Measurements from ENCODE around the gene RPL13A. TPM values are rescaled to one million over a fixed set of nuclear protein-coding genes. Genes with fewer than 3 reads are reported as not detected.

RPL13A gene
- total RNA-seq, 2 donors from 2014 or later = 765 to 1,868 TPM

- no peaks in the 10 kb centered on the region for H3K27me3 ChIP-seq
- no peak for TF ChIP-seq CTCF (IDR thresholded peaks at IDR 0.05)
- peaks cover 0 to 8% of the 10 kb centered on the region in 2 donors for H3K4me1 ChIP-seq
- H3K36me3 ChIP-seq = no peaks in the 10 kb centered on the region
- no peak overlapping the region for H3K27ac ChIP-seq
- H3K9me3 ChIP-seq = no peaks in the 10 kb centered on the region
- H3K4me3 ChIP-seq = no peak overlapping the region
- no peak for DNase-seq (ENCODE audit: low spot score)
Observed at GRCh38 chr19:49538643-49539042, 51.2 kb downstream of the RPL13A start.

GRCh38 chr19:49539192-49539952 is 52.0 kb downstream of the RPL13A start:
- H3K27me3 ChIP-seq = no peaks in the 10 kb centered on the region
- DNase-seq (ENCODE audit: low spot score) = no peak
- peaks cover 0 to 2% of the 10 kb centered on the region in 2 donors for H3K4me1 ChIP-seq
- H3K36me3 ChIP-seq = no peaks in the 10 kb centered on the region
- H3K4me3 ChIP-seq = no peak overlapping the region
- H3K9me3 ChIP-seq = no peaks in the 10 kb centered on the region
- TF ChIP-seq CTCF (IDR thresholded peaks at IDR 0.05) = no peak
- H3K27ac ChIP-seq = no peak overlapping the region

MicroRNAs within 50 kb of the gene (microRNA counts, 767-probe panel; counts per million panel counts)
- 4,750 to 11,470 counts per million in 2 donors for microRNA hsa-miR-150-5p

Small RNAs within 50 kb of the gene (microRNA-seq; reads per million reads assigned to microRNA genes)
- 802 to 855 reads per million in 2 donors for gene MIR150 (ENCODE audit: borderline number of aligned reads in 2 of 2, borderline replicate concordance in 1 of 2)

Other genes with a start within 250 kb of the RPL13A start
- gene SLC6A16, start 162.4 kb upstream of the RPL13A start, total RNA-seq = under 1 TPM; 0.56 to 0.90 TPM
- gene CD37, start 152.2 kb upstream of the RPL13A start, total RNA-seq = 10 to 100 TPM in 1 of 2 donors, 1 to 10 TPM in 1; 2.6 to 12.1 TPM
- gene TEAD2, start 125.2 kb upstream of the RPL13A start, total RNA-seq = 10 to 100 TPM; 39.8 to 45.3 TPM
- gene DKKL1, start 123.7 kb upstream of the RPL13A start, total RNA-seq = not detected
- gene KASH5, start 99.4 kb upstream of the RPL13A start, total RNA-seq = not detected
- gene PTH2, start 64.2 kb upstream of the RPL13A start, total RNA-seq = not detected
- gene GFY, start 62.2 kb upstream of the RPL13A start, total RNA-seq = not detected
- gene SLC17A7, start 46.1 kb upstream of the RPL13A start, total RNA-seq = under 1 TPM; 0.59 to 0.67 TPM
- 10 to 100 TPM; 55.8 to 61.5 TPM for gene PIH1D1, start 35.8 kb upstream of the RPL13A start, total RNA-seq
- 10 to 100 TPM in 1 of 2 donors, 1 to 10 TPM in 1; 9.5 to 18.5 TPM for gene ALDH16A1, start 34.4 kb upstream of the RPL13A start, total RNA-seq
- gene FLT3LG, start 13.4 kb upstream of the RPL13A start, total RNA-seq = 1 to 10 TPM; 1.1 to 2.6 TPM
- gene RPS11, start 8.8 kb downstream of the RPL13A start, total RNA-seq = 1,000 to 10,000 TPM; 1,048 to 2,648 TPM
- 100 to 1,000 TPM in 1 of 2 donors, 10 to 100 TPM in 1; 98.2 to 123 TPM for gene FCGRT, start 25.1 kb downstream of the RPL13A start, total RNA-seq
- 10 to 100 TPM; 15.8 to 17.2 TPM for gene RCN3, start 40.4 kb downstream of the RPL13A start, total RNA-seq
- 10 to 100 TPM; 39.0 to 62.3 TPM for gene NOSIP, start 92.9 kb downstream of the RPL13A start, total RNA-seq
- 1 to 10 TPM in 1 of 2 donors, under 1 TPM in 1; 0.63 to 2.3 TPM for gene PRRG2, start 93.7 kb downstream of the RPL13A start, total RNA-seq
- gene PRR12, start 103.6 kb downstream of the RPL13A start, total RNA-seq = 10 to 100 TPM in 1 of 2 donors, 1 to 10 TPM in 1; 6.6 to 13.3 TPM
- 10 to 100 TPM; 60.9 to 83.5 TPM for gene RRAS, start 152.5 kb downstream of the RPL13A start, total RNA-seq
- gene SCAF1, start 154.6 kb downstream of the RPL13A start, total RNA-seq = 10 to 100 TPM; 14.3 to 22.3 TPM
- 10 to 100 TPM; 33.2 to 34.0 TPM for gene IRF3, start 178.2 kb downstream of the RPL13A start, total RNA-seq
- gene BCL2L12, start 178.3 kb downstream of the RPL13A start, total RNA-seq = 1 to 10 TPM; 5.7 to 6.5 TPM
- 100 to 1,000 TPM; 187 to 192 TPM for gene PRMT1, start 189.7 kb downstream of the RPL13A start, total RNA-seq
- gene ADM5, start 202.0 kb downstream of the RPL13A start, total RNA-seq = under 1 TPM in 1 of 2 donors, not detected in 1; 0.43 TPM
- 1 to 10 TPM; 1.2 to 2.8 TPM for gene CPT1C, start 203.5 kb downstream of the RPL13A start, total RNA-seq

Data from right atrium auricular region (tissue), 2 donors.